ENCODE data around the gene STUB1.

GRCh38 chr16:657487-657886, 22.7 kb upstream of the STUB1 start:
- TF ChIP-seq, protein P1, sequence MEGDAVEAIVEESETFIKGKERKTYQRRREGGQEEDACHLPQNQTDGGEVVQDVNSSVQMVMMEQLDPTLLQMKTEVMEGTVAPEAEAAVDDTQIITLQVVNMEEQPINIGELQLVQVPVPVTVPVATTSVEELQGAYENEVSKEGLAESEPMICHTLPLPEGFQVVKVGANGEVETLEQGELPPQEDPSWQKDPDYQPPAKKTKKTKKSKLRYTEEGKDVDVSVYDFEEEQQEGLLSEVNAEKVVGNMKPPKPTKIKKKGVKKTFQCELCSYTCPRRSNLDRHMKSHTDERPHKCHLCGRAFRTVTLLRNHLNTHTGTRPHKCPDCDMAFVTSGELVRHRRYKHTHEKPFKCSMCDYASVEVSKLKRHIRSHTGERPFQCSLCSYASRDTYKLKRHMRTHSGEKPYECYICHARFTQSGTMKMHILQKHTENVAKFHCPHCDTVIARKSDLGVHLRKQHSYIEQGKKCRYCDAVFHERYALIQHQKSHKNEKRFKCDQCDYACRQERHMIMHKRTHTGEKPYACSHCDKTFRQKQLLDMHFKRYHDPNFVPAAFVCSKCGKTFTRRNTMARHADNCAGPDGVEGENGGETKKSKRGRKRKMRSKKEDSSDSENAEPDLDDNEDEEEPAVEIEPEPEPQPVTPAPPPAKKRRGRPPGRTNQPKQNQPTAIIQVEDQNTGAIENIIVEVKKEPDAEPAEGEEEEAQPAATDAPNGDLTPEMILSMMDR (IDR thresholded peaks at IDR 0.05; ENCODE audit: insufficient read depth, low read length) = no peak
- TF ChIP-seq POLR2AphosphoS5 (IDR thresholded peaks at IDR 0.05; ENCODE audit: low read depth) (no peak), GABPA (IDR thresholded peaks at IDR 0.05; ENCODE audit: low read depth) (no peak), SPI1 (IDR thresholded peaks at IDR 0.05; ENCODE audit: borderline replicate concordance, low read depth) (no peak)
- TF ChIP-seq, protein P2, sequence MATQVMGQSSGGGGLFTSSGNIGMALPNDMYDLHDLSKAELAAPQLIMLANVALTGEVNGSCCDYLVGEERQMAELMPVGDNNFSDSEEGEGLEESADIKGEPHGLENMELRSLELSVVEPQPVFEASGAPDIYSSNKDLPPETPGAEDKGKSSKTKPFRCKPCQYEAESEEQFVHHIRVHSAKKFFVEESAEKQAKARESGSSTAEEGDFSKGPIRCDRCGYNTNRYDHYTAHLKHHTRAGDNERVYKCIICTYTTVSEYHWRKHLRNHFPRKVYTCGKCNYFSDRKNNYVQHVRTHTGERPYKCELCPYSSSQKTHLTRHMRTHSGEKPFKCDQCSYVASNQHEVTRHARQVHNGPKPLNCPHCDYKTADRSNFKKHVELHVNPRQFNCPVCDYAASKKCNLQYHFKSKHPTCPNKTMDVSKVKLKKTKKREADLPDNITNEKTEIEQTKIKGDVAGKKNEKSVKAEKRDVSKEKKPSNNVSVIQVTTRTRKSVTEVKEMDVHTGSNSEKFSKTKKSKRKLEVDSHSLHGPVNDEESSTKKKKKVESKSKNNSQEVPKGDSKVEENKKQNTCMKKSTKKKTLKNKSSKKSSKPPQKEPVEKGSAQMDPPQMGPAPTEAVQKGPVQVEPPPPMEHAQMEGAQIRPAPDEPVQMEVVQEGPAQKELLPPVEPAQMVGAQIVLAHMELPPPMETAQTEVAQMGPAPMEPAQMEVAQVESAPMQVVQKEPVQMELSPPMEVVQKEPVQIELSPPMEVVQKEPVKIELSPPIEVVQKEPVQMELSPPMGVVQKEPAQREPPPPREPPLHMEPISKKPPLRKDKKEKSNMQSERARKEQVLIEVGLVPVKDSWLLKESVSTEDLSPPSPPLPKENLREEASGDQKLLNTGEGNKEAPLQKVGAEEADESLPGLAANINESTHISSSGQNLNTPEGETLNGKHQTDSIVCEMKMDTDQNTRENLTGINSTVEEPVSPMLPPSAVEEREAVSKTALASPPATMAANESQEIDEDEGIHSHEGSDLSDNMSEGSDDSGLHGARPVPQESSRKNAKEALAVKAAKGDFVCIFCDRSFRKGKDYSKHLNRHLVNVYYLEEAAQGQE (IDR thresholded peaks at IDR 0.05; ENCODE audit: insufficient replicate concordance, low read depth) = no peak
